Glutamatergic neuron (in vitro differentiated cells): Measurements from ENCODE around the gene ZNF407. TPM values are rescaled to one million over a fixed set of nuclear protein-coding genes. Genes with fewer than 3 reads are reported as not detected.

Source experiments
- DNase-seq: peaks from one replicate; pipeline ENCODE4 v3.0.0; 2022
- H3K27ac Mint-ChIP-seq: one replicate; pipeline ENCODE4 v1.8.0; 2020; ENCODE audit warnings: mild to moderate bottlenecking, mixed read lengths, inconsistent platforms; ENCODE audit not compliant: unreplicated experiment
- H3K27me3 Mint-ChIP-seq: one replicate; pipeline ENCODE4 v1.8.0; 2020; ENCODE audit warnings: mild to moderate bottlenecking, moderate library complexity, mixed read lengths, inconsistent platforms; ENCODE audit not compliant: unreplicated experiment
- H3K36me3 Mint-ChIP-seq: one replicate; pipeline ENCODE4 v1.8.0; 2020; ENCODE audit warnings: mild to moderate bottlenecking, mixed read lengths, inconsistent platforms; ENCODE audit not compliant: unreplicated experiment
- H3K4me1 Mint-ChIP-seq: one replicate; pipeline ENCODE4 v1.8.0; 2020; ENCODE audit warnings: mild to moderate bottlenecking, low read depth, mixed read lengths, inconsistent platforms; ENCODE audit not compliant: unreplicated experiment
- H3K4me3 Mint-ChIP-seq: one replicate; pipeline ENCODE4 v1.8.0; 2020; ENCODE audit warnings: mild to moderate bottlenecking, mixed read lengths, inconsistent platforms; ENCODE audit not compliant: unreplicated experiment
- H3K9me3 Mint-ChIP-seq: one replicate; pipeline ENCODE4 v1.8.0; 2020; ENCODE audit warnings: mild to moderate bottlenecking, moderate library complexity, mixed read lengths, inconsistent platforms; ENCODE audit not compliant: unreplicated experiment
- CTCF ChIP-seq: fragments of 200-600 bp; sonication (generic); IDR thresholded peaks from one replicate; pipeline ENCODE4 v1.5.0; 2021; ENCODE audit not compliant: partially characterized antibody, unreplicated experiment
- total RNA-seq: library from RNA; stranded (reverse); fragmentation: NEBNext Ultra II Directional; extraction: Animal tissue kit (Norgen Biotek cat#: 25700); gene quantifications from one replicate; pipeline ENCODE4 v1.2.1, GENCODE V29; 2021; ENCODE audit not compliant: unreplicated experiment

The ZNF407 gene
- total RNA-seq, 1 donor from 2014 or later, result 15.8 TPM

DNA sequence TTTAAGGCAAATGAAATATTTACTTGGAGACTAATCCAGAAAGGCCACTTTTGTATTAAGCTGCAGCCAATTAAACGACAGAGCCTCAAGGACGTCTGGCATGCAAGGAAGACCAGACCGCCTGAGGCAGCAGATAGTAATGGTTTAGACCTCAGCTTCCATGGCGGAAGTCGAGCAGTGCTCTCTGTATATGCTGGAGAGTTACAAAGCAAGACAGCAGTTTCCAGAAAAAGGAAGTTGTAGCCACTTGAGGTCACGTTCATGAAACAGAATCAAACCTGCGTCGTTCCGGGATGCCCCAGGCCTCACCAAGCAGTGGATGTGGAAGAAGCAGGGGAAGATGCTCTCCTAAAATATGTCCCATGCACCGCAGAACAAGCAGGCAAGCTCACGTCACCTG lies 469.3 kb downstream of the ZNF407 start:
- Mint-ChIP-seq H3K4me1 (peaks cover 2% of the 10 kb centered on the region), H3K27me3 (peaks cover 1% of the 10 kb centered on the region), H3K9me3 (no peaks in the 10 kb centered on the region), H3K27ac (no peak overlapping the region), H3K4me3 (no peak overlapping the region), H3K36me3 (no peaks in the 10 kb centered on the region)
- TF ChIP-seq CTCF, result no peak
- DNase-seq, result no peak

GRCh38 chr18:75067996-75068645 lies 470.5 kb downstream of the ZNF407 start:
- TF ChIP-seq CTCF, result no peak
- no peaks in the 10 kb centered on the region for H3K36me3 Mint-ChIP-seq
- H3K9me3 Mint-ChIP-seq, result peaks cover 2% of the 10 kb centered on the region
- peaks cover 2% of the 10 kb centered on the region for H3K4me1 Mint-ChIP-seq
- no peak for DNase-seq
- H3K27ac Mint-ChIP-seq, result no peak overlapping the region
- H3K4me3 Mint-ChIP-seq, result no peak overlapping the region
- peaks cover 4% of the 10 kb centered on the region for H3K27me3 Mint-ChIP-seq

DNA sequence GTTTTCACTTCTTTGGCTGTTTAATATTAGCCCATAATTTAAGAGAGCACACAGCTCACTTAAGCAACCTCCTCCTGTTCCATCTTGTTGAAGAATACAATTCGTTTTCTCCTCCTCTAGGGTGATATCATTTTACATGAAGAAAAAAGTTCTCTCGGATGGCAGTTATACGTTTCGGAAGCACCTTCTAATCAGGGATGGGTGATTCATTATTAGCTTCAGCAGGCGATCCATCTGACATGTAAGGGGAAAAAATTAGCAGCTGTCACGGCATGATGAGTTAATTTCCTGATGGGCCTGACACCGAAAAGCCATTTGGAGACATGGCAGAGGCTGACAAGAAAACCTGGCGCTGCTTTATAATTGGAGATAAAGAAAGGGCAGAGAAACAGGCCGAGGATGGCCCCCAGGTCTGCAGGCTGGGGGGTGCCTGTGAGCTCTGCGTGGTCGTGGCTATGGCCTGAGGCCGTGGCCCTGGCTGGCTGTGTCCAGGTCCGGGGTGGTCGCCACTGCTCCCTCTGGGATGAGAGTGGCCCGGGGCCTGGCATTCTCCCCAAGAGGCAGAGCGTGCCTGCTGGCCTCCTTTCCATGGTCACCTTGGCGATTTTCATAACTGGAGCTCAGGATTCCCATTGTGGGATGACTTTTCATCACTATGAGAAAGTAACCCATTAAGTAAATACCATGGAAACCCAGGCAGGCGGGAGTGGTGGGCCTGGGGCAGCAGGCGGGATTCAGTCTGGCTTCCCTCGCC lies 471.2 kb downstream of the ZNF407 start:
- Mint-ChIP-seq H3K4me3 (no peak overlapping the region), H3K9me3 (peaks cover 2% of the 10 kb centered on the region), H3K4me1 (peaks cover 2% of the 10 kb centered on the region), H3K27me3 (peaks cover 4% of the 10 kb centered on the region), H3K27ac (no peak overlapping the region), H3K36me3 (no peaks in the 10 kb centered on the region)
- TF ChIP-seq CTCF, result no peak
- no peak for DNase-seq

DNA sequence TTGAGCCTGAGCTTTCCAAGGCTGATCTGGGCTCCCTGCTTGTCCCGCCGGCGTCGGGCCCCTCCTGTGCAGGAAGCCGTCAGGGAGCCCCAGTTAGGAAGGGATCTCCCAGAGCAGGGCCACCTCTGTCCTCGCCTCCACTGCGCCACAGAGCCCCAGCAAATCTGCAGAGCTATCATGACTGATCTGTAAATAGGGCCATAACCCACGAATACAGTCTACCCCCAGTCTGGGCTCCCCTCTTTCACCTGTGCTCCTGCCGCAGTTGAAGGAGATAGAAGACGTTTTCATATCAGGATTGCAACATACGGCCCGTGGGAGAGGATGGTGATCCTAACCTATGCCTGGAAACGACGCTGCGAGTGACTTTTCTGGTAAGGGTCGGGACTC lies 472.6 kb downstream of the ZNF407 start:
- no peak for TF ChIP-seq CTCF
- H3K4me1 Mint-ChIP-seq, result peaks cover 2% of the 10 kb centered on the region
- H3K4me3 Mint-ChIP-seq, result no peak overlapping the region
- H3K36me3 Mint-ChIP-seq, result no peaks in the 10 kb centered on the region
- no peak for DNase-seq
- peaks cover 2% of the 10 kb centered on the region for H3K9me3 Mint-ChIP-seq
- H3K27me3 Mint-ChIP-seq, result peaks cover 8% of the 10 kb centered on the region
- H3K27ac Mint-ChIP-seq, result no peak overlapping the region
